HepG2 (cell line): ENCODE results near the gene SLC25A10. TPM values are rescaled to one million over a fixed set of nuclear protein-coding genes. Genes with fewer than 3 reads are reported as not detected.

Experiments
- AKAP8 ChIP-seq: sonication (generic); formaldehyde crosslinking; IDR thresholded peaks from 2 replicates; pipeline ENCODE4 v1.5.1; 2020; ENCODE audit warnings: mild to moderate bottlenecking, missing genetic modification reagents
- BCL6 ChIP-seq: IDR thresholded peaks from 2 replicates; pipeline ENCODE4 v1.6.1; 2016; ENCODE audit warnings: missing genetic modification reagents, missing compliant biosample characterization
- GATA4 ChIP-seq: sonication (generic); IDR thresholded peaks from 2 replicates; pipeline ENCODE4 v1.6.1; 2016; ENCODE audit warnings: antibody characterized with exemption, low read depth, borderline replicate concordance
- MED8 ChIP-seq: sonication (generic); formaldehyde crosslinking; IDR thresholded peaks from 2 replicates; pipeline ENCODE4 v1.8.1; 2023; ENCODE audit warnings: mild to moderate bottlenecking, missing genetic modification reagents; ENCODE audit not compliant: insufficient replicate concordance
- RAD51 ChIP-seq: fragments of 450-650 bp; IDR thresholded peaks from 2 replicates; pipeline ENCODE4 v1.6.1; 2016; ENCODE audit warnings: borderline replicate concordance
- RARG ChIP-seq: sonication (generic); formaldehyde crosslinking; IDR thresholded peaks from 2 replicates; pipeline ENCODE4 v1.4.0; 2020; ENCODE audit warnings: low read depth, mild to moderate bottlenecking, missing genetic modification reagents
- SSRP1 ChIP-seq: IDR thresholded peaks from 2 replicates; pipeline ENCODE4 v1.6.1; 2016; ENCODE audit warnings: control low read depth
- ZBTB38 ChIP-seq: sonication (generic); formaldehyde crosslinking; IDR thresholded peaks from 2 replicates; pipeline ENCODE4 v1.5.1; 2020; ENCODE audit warnings: mild to moderate bottlenecking, missing genetic modification reagents
- ZFP1 ChIP-seq: IDR thresholded peaks from 2 replicates; pipeline ENCODE4 v1.6.1; 2016
- ZFP37 ChIP-seq: sonication (generic); formaldehyde crosslinking; IDR thresholded peaks from 2 replicates; pipeline ENCODE4 v1.4.0; 2020; ENCODE audit warnings: missing genetic modification reagents, borderline replicate concordance
- ZFX ChIP-seq: sonication (generic); formaldehyde crosslinking; IDR thresholded peaks from 2 replicates; pipeline ENCODE4 v1.4.0; 2020; ENCODE audit warnings: mild to moderate bottlenecking, low read depth, missing genetic modification reagents, moderate library complexity
- ZNF136 ChIP-seq: sonication (generic); formaldehyde crosslinking; IDR thresholded peaks from 2 replicates; pipeline ENCODE4 v1.8.1; 2022; ENCODE audit warnings: low read depth, mild to moderate bottlenecking, moderate library complexity, missing genetic modification reagents
- ZNF17 ChIP-seq: sonication (generic); formaldehyde crosslinking; IDR thresholded peaks from 2 replicates; pipeline ENCODE4 v1.5.0; 2020; ENCODE audit warnings: mild to moderate bottlenecking, missing genetic modification reagents
- ZNF367 ChIP-seq: sonication (generic); formaldehyde crosslinking; IDR thresholded peaks from 2 replicates; pipeline ENCODE4 v1.4.0; 2020; ENCODE audit warnings: missing genetic modification reagents, borderline replicate concordance
- ZNF557 ChIP-seq: sonication (generic); formaldehyde crosslinking; IDR thresholded peaks from 2 replicates; pipeline ENCODE4 v1.4.0; 2020; ENCODE audit warnings: missing genetic modification reagents
- ZNF577 ChIP-seq: sonication (generic); formaldehyde crosslinking; IDR thresholded peaks from 2 replicates; pipeline ENCODE4 v1.4.0; 2020; ENCODE audit warnings: mild to moderate bottlenecking, low read depth, missing genetic modification reagents, borderline replicate concordance
- ZNF605 ChIP-seq: sonication (generic); formaldehyde crosslinking; IDR thresholded peaks from 2 replicates; pipeline ENCODE4 v1.8.0; 2022; ENCODE audit warnings: mild to moderate bottlenecking, missing genetic modification reagents
- ZNF616 ChIP-seq: sonication (generic); formaldehyde crosslinking; IDR thresholded peaks from 2 replicates; pipeline ENCODE4 v1.5.0; 2020; ENCODE audit warnings: low read depth, mild to moderate bottlenecking, missing genetic modification reagents
- ZNF652 ChIP-seq: IDR thresholded peaks from 2 replicates; pipeline ENCODE4 v1.6.1; 2016; ENCODE audit warnings: low read depth, borderline replicate concordance
- ZNF776 ChIP-seq: sonication (generic); formaldehyde crosslinking; IDR thresholded peaks from 2 replicates; pipeline ENCODE4 v1.4.0; 2020; ENCODE audit warnings: mild to moderate bottlenecking, missing genetic modification reagents
- ZNF792 ChIP-seq: IDR thresholded peaks from 2 replicates; pipeline ENCODE4 v1.6.1; 2016
- ZNF850 ChIP-seq: sonication (generic); formaldehyde crosslinking; conservative IDR thresholded peaks from 2 replicates; pipeline ENCODE4 v1.9.0; 2021; ENCODE audit warnings: mild to moderate bottlenecking, missing genetic modification reagents
- ZNF883 ChIP-seq: sonication (generic); formaldehyde crosslinking; IDR thresholded peaks from 2 replicates; pipeline ENCODE4 v1.5.1; 2020; ENCODE audit warnings: mild to moderate bottlenecking, missing genetic modification reagents; ENCODE audit errors: not compliant biosample characterization
- ZSCAN25 ChIP-seq: sonication (generic); formaldehyde crosslinking; IDR thresholded peaks from 2 replicates; pipeline ENCODE4 v1.8.0; 2022; ENCODE audit warnings: mild to moderate bottlenecking, missing genetic modification reagents
- polyA plus RNA-seq, 8 experiments: library from polyadenylated mRNA; depleted of rRNA in 3 of 8; stranded (reverse) in 7 of 8; unstranded in 1 of 8; fragments of >200 nt; fragmentation: Illumina TruSeq in 4 of 8; extraction: Trizol in 4 of 8; gene quantifications; 2 replicates each; pipeline versions ENCODE4 v1.2.1 to v1.2.3, GENCODE V29; 2011 to 2016; ENCODE audit warnings: low read depth in 4 of 8, missing spikeins in 1 of 8, mixed read lengths in 1 of 8; ENCODE audit not compliant: insufficient read depth in 1 of 8
- total RNA-seq, 5 experiments: library from RNA; depleted of rRNA; stranded (reverse); fragments of >200 nt; fragmentation: Illumina TruSeq; extraction: Trizol; gene quantifications; 2 replicates each; pipeline ENCODE4 v1.2.3, GENCODE V29; 2016; ENCODE audit warnings: low read depth in 1 of 5
- TF ChIP-seq, protein P1 (sequence below), 2 experiments: sonication (generic) in 1 of 2; formaldehyde crosslinking in 1 of 2; IDR thresholded peaks; 2 replicates each; pipeline versions ENCODE4 v1.5.1 to v1.6.1; 2011 to 2020; ENCODE audit warnings: borderline replicate concordance in 1 of 2, low read depth in 1 of 2, low read length in 1 of 2, mild to moderate bottlenecking in 1 of 2, missing genetic modification reagents in 1 of 2, moderate library complexity in 1 of 2
- TF ChIP-seq, protein P2 (sequence below): sonication (generic); formaldehyde crosslinking; IDR thresholded peaks from 2 replicates; pipeline ENCODE4 v1.5.1; 2020; ENCODE audit warnings: missing genetic modification reagents, mild to moderate bottlenecking, borderline replicate concordance

SLC25A10 gene
- total and polyA plus RNA-seq, 2 of the 13 experiments (the other 11 are each of a cell fraction or from before 2014, with no cell fraction given): 46.5 to 140 TPM

DNA sequence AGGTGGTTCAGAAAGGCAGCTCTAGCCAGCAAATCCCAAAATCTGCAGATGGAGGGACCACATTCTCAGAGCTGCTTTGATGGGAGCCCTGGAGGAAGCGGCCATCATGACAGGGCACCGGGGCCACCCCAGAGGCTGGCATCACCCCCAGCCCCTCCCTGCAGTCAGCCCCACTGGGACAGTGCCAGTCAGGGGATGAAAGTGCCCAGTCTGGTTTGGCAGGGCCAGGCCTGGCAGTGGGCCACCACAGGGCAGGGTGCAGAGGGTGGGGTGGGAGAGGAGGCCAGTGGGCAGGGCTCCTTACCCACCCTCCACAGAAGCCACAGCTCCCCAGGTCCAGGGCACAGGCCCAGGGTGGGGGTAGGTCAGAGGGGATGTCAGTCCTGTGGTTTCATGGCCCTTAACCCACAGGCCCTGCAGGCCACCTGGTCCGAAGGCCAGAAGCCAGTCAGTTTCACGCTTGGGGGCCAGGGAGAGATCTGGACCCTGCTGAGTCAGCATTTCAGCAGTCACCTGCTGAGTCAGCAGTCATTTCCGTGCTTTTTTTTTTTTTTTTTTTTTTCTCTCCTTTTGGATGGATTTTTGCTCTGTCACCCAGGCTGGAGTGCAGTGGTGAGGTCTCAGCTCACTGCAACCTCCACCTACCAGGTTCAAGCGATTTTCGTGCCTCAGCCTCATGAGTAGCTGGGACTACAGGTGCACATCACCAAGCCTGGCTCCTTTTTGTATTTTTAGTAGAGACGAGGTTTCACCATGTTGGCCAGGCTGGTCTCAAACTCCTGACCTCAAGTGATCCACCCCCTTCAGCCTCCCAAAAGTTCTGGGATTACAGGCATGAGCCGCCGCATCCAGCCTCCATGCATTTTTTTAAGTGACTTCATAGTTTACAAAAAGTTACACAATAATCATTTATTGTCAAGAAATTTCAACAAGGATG lies 10.4 kb downstream of the SLC25A10 start (continued):
- no peak for TF ChIP-seq BCL6 (CRISPR knock-in tag)
- TF ChIP-seq MED8 (CRISPR knock-in tag): peak; percentile 39
- no peak for TF ChIP-seq ZNF367 (CRISPR knock-in tag)
- TF ChIP-seq ZNF792: no peak
- no peak for TF ChIP-seq ZNF616 (CRISPR knock-in tag)
- no peak for TF ChIP-seq ZFP37
- peak; percentile 33; the same call in 1 of the 2 replicates for TF ChIP-seq ZFX (CRISPR knock-in tag)
- no peak for TF ChIP-seq ZNF850 (CRISPR knock-in tag)
- no peak for TF ChIP-seq ZNF577
- no peak for TF ChIP-seq RARG (CRISPR knock-in tag)
- 0 out of 2 replicates have a peak, but pooled peaks have one; percentile 55 for TF ChIP-seq ZBTB38 (CRISPR knock-in tag)
- no peak for TF ChIP-seq RAD51
- no peak for TF ChIP-seq ZNF17 (CRISPR knock-in tag)
- TF ChIP-seq ZNF136 (CRISPR knock-in tag): no peak
- peak; percentile 67; the same call in 1 of the 2 replicates for TF ChIP-seq ZNF776
- TF ChIP-seq ZNF883 (CRISPR knock-in tag): peak; percentile 23
- TF ChIP-seq AKAP8 (CRISPR knock-in tag): peak; percentile 98
- TF ChIP-seq GATA4: no peak
- no peak for TF ChIP-seq ZNF557 (CRISPR knock-in tag)
- TF ChIP-seq, protein P1, sequence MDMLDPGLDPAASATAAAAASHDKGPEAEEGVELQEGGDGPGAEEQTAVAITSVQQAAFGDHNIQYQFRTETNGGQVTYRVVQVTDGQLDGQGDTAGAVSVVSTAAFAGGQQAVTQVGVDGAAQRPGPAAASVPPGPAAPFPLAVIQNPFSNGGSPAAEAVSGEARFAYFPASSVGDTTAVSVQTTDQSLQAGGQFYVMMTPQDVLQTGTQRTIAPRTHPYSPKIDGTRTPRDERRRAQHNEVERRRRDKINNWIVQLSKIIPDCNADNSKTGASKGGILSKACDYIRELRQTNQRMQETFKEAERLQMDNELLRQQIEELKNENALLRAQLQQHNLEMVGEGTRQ (IDR thresholded peaks at IDR 0.05; ENCODE audit: low read depth, low read length): no peak
- TF ChIP-seq, protein P1 (CRISPR knock-in tag; IDR thresholded peaks at IDR 0.05; ENCODE audit: borderline replicate concordance): no peak
- TF ChIP-seq, protein P2, sequence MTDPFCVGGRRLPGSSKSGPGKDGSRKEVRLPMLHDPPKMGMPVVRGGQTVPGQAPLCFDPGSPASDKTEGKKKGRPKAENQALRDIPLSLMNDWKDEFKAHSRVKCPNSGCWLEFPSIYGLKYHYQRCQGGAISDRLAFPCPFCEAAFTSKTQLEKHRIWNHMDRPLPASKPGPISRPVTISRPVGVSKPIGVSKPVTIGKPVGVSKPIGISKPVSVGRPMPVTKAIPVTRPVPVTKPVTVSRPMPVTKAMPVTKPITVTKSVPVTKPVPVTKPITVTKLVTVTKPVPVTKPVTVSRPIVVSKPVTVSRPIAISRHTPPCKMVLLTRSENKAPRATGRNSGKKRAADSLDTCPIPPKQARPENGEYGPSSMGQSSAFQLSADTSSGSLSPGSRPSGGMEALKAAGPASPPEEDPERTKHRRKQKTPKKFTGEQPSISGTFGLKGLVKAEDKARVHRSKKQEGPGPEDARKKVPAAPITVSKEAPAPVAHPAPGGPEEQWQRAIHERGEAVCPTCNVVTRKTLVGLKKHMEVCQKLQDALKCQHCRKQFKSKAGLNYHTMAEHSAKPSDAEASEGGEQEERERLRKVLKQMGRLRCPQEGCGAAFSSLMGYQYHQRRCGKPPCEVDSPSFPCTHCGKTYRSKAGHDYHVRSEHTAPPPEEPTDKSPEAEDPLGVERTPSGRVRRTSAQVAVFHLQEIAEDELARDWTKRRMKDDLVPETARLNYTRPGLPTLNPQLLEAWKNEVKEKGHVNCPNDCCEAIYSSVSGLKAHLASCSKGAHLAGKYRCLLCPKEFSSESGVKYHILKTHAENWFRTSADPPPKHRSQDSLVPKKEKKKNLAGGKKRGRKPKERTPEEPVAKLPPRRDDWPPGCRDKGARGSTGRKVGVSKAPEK (CRISPR knock-in tag): no peak; the same call in 1 of the 2 replicates
- TF ChIP-seq ZNF652 (CRISPR knock-in tag): no peak
- TF ChIP-seq SSRP1 (CRISPR knock-in tag): peak; percentile 75
- no peak for TF ChIP-seq ZFP1 (CRISPR knock-in tag)
- TF ChIP-seq ZSCAN25: peak; percentile 55; the same call in 1 of the 2 replicates
- peak; percentile 81 for TF ChIP-seq ZNF605 (CRISPR knock-in tag)
